ENCODE data around the gene WIPF1. TPM values are rescaled to one million over a fixed set of nuclear protein-coding genes. Genes with fewer than 3 reads are reported as not detected.

Gene WIPF1
- total RNA-seq, 1 donor from 2014 or later = 7.3 TPM

DNA sequence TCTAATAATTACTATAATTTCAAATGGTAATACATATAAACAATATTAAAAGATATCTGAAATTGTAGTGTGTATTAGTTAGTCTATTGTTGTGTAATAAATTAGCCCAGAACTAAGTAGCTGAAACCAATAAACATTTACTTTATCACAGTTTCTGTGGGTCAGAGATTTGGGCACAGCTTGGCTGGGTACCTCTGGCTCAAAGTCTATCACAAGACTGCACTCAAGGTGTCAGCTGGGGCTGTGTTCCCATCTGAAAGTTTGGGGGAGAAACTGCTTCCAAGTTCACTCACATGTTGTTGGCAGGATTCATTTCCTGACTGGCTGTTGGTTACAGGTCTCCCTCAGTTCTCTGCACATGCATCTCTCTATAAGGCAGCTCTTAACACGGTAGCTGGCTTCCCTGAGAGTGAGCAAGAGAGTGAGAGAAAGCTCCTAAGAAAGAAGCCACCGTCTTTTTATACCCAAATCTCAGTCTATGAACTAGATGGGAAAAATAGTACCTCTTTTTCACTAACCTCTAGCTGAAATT, 25.6 kb upstream of the WIPF1 start:
- peak in 1 of 2 donors; percentile 27 for DNase-seq (ENCODE audit: low read depth in 2 of 2)

DNA sequence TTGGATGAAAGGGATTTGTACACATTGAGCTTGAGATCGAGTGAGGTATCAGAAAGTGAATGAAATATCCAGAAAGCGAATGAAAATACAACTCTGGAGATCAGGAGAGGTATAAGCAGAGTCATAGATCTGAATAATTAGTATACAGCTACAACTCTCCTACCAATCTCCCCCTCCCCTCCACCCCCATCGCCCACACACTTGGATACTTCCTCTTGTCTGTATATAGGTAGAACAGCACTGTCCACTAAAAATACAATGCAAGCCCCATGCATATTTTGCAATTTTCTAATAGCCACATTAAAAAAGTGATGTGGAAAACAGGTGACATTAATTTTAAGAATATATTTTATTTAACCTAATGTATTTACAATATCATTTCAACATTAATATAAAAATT, 23.7 kb upstream of the WIPF1 start:
- DNase-seq (ENCODE audit: low read depth in 2 of 2) = no peak

DNA sequence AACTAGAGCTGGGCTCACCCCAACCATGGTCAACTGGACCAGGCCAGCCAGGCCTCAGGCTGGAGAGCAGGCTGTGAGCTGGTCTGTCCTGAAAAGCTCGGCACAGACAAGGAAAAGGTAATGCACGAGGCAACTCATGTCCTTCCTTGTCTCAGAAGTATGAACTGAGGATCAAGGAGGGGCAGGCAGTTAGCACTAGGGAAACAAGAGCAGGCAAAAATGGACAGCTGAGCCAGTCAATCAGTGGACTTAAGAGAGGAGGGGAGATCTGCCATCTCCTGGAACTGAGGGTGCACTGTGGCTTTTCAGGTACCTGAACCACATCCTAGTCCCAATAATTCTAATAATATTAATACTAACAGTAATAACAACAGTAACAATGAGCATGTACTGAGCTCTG, 20.6 kb upstream of the WIPF1 start:
- DNase-seq (ENCODE audit: low read depth in 2 of 2) = no peak

DNA sequence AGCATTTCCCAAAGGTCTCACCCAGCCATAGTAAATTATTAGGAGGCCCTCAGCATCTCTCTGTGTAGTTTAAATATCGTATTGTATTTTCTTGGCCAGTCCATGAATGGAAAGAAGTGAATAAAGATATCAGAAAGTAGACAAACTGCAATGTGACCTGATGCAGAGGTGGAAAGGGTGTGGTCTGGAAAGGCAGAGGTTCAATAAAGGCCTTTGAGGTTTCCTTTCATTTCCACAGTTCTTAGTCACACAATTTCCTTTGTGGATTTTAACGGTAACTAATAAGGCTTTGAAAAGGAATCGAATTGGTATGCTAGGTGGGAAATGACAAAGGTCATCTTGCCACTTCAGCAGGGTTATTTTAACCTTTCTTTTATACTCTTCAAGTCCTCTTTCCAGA, 20.1 kb upstream of the WIPF1 start:
- no peak for DNase-seq (ENCODE audit: low read depth in 2 of 2)

DNA sequence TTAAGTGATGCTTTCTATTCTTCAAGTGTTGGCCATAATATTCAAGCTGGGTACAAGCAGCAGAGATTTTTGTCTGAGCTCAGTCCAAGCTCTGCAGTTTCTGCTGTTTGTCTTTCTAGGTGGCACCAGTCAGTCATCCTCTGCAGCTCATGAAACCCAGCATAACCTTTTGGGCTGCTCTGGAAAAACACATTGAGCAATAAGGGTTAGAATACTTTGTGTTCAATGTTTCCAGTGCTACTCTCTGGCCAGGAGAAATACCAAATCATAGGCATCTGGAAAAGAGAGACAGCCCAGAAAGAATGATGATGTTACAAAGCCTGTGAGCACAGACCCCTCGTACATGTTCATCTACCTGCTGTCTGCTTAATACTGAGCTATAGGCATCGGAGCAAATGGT, 19.5 kb upstream of the WIPF1 start:
- DNase-seq (ENCODE audit: low read depth in 2 of 2) = peak in 1 of 2 donors; percentile 77

DNA sequence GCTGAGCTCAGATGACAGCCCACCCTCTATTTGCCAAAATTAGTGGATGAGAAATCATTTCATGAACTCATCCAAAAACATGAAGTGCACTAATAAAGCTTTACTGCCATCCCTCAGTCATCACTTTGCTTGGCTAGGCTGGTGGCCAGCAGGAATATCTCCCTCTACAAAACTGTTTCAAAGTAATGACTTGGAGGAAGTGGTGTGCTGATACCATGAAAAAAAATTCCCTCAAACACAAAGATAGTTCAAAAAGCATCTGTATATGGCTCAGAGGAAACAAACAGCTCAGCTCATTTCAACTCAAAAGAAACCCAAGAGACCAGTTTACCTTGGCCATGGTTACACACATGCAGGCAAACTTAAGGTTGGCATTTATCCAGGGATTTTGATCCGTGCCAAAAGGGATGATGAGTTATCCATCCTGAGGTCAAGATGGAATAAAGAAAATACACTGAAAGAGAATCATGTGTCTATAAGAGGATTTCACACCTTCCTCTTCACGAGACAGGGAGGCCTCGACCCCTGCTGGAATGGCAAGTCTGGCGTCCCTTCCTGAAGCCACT, 18.4 kb upstream of the WIPF1 start:
- DNase-seq (ENCODE audit: low read depth in 2 of 2) = peak; percentile 79 to 88

DNA sequence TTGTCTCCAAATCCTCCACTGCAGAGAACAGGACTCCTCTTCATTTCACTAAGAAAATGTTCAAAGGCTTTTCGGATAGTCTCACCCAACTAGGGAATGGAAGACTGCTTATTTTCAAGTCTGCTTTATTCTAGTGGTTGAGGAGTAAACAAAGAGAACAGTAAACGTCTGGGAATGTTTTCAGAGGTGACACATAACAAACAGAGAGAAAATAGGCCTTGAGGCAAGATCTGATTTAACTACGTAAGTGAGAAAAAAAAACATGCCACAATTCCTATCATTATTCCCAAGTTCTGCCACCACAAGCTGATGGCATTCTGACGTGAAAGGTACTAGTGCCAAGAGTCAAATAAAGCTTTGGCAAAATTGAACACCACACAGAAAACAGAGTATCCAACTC, 16.7 kb upstream of the WIPF1 start:
- no peak for DNase-seq (ENCODE audit: low read depth in 2 of 2)

DNA sequence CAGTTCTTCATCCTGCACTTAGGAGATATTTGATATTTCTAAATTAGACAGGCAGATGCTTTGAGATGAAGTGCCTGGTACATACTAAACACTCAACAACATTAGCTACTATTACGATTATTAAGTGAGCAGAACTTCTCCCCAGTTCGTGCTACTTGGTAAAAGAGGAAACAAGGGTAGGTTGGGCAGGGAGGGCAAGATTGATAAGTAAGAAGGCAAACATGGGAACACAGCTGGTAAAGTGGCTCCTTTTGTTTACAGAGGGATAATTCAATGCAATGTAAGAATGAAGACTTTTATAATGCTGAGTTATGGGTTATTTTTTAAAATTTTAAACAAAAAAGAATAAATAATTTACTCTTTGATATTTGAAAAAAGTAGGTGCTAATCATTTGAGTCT, 15.9 kb upstream of the WIPF1 start:
- DNase-seq (ENCODE audit: low read depth in 2 of 2) = no peak

DNA sequence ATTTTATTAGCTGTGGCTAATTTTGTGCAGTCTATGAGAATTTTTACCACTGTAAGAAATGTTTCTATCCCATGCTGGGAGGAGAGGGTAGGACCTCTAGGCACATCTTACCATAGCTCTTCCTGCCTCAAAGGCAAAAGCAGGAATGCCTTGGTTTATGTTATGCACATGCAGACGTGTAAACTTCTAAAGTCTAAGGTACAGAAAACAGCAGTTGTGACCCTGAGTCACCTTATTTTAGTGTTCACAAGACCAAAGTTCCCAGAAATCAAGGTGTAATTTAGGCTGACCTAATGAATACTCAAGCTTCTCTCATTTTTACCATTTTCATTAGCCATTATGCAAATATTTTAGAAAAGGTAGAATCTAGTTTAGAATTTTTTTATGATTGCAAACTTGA, 15.4 kb upstream of the WIPF1 start:
- DNase-seq (ENCODE audit: low read depth in 2 of 2) = no peak

DNA sequence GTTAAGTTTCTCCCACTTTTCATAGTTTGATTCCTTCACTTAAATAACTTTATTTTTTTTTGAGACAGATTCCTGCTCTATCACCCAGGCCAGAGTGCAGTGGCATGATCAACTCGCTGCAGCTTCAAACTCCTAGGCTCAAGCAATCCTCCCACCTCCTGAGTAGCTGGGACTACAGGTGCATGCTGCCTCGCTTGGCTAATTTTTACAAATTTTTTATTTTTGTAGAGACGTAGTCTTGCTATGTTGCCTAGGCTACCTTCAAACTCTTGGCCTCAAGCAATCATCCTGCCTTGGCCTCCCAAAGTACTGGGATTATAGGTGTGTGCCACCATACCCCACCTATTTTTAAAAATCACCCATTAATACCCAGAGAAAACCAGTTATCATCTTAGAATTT, 14.2 kb upstream of the WIPF1 start:
- DNase-seq (ENCODE audit: low read depth in 2 of 2) = no peak

DNA sequence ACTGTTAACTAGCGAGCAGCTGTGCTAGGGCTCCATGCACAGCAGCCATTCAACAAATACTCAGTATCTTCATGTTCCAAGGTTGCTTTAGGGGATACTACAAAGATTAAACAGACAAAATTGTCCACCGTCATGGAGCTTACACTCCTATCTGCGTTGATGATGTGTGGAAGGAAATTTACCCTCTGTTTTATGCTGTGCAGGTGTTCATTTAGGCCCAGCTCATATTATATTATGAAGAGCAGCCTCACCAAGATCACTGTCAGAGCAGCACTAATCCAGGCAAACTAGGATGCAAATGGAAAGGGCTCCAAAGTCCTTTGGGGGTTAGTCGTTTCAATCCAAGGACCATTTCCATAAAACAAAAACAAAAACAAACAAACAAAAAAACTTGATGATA, 13.4 kb upstream of the WIPF1 start:
- no peak for DNase-seq (ENCODE audit: low read depth in 2 of 2)

DNA sequence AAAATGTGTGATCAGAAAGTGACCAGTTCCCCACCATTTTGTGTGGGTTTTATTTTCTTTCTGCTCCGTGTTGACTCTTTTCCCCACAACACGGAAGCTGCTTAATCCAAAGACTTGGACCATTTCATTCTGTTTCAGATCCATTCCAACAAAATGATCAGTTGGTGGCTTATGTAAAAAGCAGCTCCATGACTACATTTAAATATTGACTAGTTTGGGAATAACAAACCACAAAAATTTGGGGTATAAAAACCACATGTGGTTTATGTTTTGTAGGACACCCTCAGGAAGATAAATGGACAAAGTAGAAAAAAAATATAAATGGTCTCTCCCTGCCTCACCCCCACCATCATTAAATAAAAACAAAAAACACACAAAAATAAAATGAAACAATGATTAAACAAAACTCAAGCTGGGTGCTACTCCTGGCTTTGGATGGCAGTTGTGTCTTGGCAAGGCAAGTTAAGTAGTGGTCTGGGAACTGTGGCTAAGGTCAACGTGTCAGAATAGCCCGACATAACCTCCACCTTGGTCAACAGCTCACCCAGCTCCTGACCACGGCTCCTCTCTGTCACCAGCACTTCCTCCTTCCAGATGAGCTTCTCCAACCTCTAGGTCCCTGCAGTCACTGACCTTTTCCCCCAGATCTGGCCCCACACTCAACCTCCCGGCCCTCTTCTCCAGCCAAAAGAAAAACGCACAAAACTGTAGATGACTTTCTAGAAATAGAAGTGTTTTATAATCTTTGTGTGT, 12.8 kb upstream of the WIPF1 start:
- no peak for DNase-seq (ENCODE audit: low read depth in 2 of 2)

DNA sequence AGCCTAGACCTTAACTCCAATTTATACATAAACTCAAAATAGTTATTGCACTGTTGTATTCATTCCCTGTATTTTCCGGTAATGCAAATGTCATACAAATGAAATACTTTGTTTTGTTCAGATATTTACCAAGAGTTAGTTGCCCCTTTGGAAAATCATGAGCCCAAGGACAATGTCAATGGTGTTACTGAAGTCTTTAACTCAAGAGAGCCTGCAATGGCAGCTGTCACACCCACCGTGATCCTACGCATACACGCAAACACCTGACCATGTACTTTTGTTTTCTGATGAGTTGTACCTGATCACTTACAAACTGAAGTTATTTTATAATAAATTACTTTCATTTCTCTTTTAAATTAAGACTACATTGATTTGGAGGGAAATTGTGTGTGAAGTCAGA, 11.7 kb upstream of the WIPF1 start:
- DNase-seq (ENCODE audit: low read depth in 2 of 2) = no peak

DNA sequence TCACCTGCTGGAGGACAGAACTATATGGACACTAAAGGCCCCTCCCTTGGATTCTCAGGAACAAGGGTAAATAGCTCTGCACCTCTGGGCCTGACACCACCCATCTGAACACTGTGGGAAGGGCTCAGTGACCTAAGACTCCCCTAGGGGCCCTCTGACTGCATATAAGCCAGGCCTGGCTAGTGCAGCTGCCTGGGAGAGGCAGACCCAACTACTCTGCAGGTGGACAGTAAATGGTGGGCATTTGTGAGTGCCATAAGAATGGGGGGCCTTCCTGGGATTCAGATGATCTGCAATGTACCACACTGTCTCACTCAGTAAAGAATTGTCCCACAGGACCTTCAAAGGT, 11.2 kb upstream of the WIPF1 start:
- DNase-seq (ENCODE audit: low read depth in 2 of 2) = no peak

DNA sequence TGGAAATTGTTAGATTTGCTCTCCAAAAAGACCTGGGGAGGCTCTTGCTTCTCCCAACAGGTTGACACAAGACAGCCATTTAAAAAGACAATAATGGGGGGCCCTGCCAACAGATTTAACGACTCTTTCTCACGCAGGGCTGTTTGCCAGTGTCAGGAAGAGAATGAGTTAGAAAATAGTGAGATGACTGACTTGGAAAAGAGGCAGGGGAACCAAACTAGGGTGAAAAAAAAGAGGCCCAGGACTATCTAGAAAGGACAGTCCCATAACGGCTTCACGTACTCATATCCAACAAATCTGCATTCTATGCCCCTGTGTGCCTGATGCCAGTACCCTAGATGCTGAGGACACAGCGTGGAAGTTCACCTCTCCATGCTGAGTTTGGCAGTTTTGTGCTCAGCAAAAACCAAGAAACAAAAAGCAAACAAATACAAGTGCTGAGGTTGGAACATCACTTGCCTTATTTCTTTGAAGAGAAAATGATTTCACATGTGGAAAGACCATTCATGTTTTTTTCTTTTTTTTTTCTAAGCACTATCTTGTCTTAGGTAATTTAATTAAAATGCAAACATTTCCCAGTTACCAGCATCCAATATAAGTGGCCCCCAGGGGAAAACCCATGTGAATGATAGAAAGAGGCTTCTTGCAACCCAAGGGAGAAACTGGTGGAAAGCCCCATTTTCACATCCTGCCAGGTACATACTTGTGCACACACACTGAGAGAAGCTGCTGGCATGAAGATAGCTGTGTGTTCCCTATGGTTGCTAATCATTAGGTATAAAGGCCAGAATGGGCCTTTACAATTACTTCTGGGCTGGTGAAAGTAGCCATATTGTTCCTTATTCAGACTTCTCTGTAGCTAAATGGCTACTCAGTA, 10.6 kb upstream of the WIPF1 start:
- DNase-seq (ENCODE audit: low read depth in 2 of 2) = peak in 1 of 2 donors; percentile 57

DNA sequence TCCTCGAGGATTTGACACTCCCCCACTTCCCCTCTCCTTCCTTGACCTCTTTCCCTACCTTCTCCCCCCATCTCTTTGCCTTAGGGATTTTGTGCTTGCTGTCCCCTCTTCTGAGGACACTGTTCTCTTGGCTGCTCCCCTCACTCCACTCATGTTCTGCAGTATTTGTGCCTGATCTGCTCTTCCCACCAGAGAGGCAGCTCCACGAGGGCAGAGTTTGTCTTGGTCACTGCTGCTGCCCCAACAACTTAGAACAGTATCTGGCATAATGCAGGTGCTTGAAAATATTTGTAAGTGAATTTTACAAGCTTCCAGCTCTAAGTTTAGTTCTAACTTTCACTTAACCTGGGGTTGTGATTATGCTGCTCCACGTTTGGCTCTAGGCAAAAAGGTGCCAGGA, 10.0 kb upstream of the WIPF1 start:
- DNase-seq (ENCODE audit: low read depth in 2 of 2) = no peak

DNA sequence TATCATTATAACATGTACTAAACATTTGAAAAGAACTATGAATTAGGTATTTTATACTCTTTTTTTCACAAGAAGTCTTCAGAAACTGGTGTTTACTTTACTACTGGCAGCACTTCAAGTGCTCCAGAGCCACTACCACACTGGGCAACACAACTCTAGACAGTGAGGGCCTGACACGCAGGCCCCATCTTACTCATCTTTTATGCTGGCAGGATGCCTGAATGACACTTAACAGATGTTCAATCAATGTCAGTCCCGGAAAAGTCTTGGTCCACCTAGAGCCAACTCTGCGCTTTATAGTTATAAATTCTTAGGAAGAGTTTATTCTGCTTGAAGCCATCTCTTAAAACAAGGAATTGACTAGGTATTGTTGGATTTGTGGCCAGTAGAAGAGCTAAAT, 8.7 kb upstream of the WIPF1 start:
- peak; percentile 66 to 87 for DNase-seq (ENCODE audit: low read depth in 2 of 2)

DNA sequence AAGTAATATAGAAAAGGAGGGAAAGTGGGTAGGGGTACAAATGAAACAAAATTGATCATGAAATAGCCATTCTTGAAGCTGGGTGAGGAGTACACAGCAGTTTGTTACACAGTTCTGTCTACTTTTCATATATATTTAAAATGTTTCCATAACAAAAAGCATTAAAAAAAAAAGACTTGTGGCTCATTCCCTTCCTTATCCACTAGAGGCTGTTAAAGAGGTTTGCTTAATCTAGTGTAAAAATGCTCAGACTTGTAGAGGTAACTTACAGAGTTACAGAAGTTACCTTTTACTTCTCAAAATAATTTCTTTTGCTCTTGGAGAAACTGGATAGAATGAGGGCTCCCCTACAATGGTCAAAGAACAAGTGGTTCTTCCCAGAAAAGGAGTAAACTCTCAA, 8.1 kb upstream of the WIPF1 start:
- peak; percentile 37 to 50 for DNase-seq (ENCODE audit: low read depth in 2 of 2)

DNA sequence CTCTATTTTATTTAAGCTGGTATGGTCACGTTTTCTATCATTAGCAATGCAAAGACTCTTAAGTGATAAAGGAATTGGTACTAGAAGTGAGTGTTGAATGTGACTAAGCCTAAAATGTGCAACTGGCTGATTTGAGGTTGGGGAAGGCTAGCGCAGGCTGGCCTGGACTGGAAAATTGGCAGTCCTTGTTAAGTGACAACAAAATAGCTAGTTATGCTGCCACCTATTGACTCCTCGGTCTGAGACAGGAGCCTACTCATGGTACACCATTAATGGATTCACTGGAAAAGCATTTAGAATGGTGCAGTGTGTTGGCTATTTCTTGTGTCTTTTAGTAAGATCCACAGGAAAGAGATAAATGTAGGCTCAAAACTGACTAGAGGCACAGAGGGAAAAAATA, 5.7 kb upstream of the WIPF1 start:
- DNase-seq (ENCODE audit: low read depth in 2 of 2) = peak; percentile 69 to 80

DNA sequence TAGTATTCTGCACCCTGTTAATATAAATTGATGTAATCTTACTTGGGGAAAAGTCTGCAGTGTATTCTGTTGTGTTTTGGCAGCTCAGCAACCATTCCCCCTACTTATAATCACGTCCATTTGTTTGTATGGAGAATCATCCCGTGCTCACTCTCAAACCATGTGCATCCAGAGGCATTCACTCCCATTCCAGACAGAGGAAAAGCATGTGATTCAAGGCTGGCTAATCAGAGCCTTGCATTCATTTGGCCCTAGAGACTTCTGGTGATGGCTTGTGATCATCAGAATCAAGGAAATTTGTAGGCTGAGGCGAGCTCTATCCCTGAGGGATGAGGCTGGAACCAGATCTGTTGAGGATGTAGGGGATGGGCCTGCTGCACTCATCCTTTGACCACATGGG, 5.1 kb upstream of the WIPF1 start:
- no peak for DNase-seq (ENCODE audit: low read depth in 2 of 2)

DNA sequence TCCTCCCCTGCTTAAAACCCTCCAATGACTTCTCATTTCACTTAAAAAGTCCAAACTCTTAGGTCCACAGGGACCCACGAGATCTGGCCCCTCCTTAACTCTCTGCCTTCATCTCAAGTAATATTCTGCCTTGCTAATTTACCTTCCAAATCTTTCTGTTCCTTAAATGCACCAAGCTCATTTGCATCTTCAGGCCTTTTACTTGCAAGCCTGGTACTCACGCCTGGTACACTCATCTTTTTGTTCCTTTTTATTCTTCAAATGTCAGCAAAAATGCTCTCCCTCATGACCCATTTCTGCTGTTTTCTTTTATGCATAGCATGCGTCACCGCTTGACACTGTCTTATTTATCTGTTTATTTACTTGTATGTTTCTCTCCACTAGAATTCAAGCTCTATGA, 2.7 kb upstream of the WIPF1 start:
- no peak for DNase-seq (ENCODE audit: low read depth in 2 of 2)

DNA sequence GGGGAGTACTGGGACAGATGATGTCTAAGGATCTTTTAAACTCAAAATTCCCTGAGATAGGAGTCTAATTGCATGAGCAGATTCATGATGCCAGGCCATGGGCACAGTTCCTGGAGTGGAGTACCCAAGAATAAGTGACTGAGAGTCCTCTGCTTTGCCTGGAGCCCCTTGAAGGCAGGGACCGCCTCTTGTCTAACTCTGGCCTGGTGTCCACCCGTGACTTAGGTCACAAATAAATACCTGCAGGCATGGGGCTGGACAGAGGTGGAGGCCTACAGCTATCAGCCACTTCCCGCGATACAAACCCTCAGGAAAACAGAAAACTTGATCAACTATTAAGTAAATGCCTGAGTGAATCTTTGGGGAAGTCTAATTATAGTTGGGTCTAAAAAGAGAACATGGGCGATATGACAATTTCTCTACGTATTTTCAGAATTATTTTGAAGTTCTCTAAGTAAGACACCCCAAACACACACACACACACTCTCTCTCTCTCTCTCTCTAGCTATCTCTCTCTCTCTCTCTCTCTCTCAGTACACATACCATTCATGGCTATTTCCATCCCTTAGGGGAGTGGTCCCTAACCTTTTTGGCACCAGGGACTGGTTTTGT, 1.8 kb upstream of the WIPF1 start:
- DNase-seq (ENCODE audit: low read depth in 2 of 2) = no peak

Measured in lung microvascular endothelial cell (primary cell).